WERI-Rb-1 (cell line): ENCODE results near the gene ADNP2.

Experiments
- DNase-seq: peaks from one replicate; pipeline ENCODE4 v3.0.0-alpha.2; 2020
- H3K27ac ChIP-seq: fragments of 250-450 bp; sonication (Bioruptor Pico); 2 replicates; pipeline ENCODE4 v1.5.1; 2020; ENCODE audit warnings: mild to moderate bottlenecking, moderate library complexity
- H3K27me3 ChIP-seq: fragments of 250-450 bp; sonication (Bioruptor Pico); 2 replicates; pipeline ENCODE4 v1.5.1; 2021; ENCODE audit warnings: mild to moderate bottlenecking, low read depth, moderate library complexity; ENCODE audit not compliant: insufficient read depth, severe bottlenecking
- H3K36me3 ChIP-seq: fragments of 250-450 bp; sonication (Bioruptor Pico); 2 replicates; pipeline ENCODE4 v1.5.1; 2020; ENCODE audit warnings: mild to moderate bottlenecking, moderate library complexity
- H3K4me3 ChIP-seq: 2 replicates; pipeline ENCODE4 v1.5.1; 2011; ENCODE audit warnings: low read depth, mild to moderate bottlenecking, control low read depth, low read length
- H3K9me3 ChIP-seq: fragments of 250-450 bp; sonication (Bioruptor Pico); 2 replicates; pipeline ENCODE4 v1.5.1; 2021; ENCODE audit warnings: mild to moderate bottlenecking, moderate library complexity; ENCODE audit not compliant: severe bottlenecking
- TF ChIP-seq, protein P1 (sequence below): IDR thresholded peaks from 2 replicates; pipeline ENCODE4 v1.5.1; 2011; ENCODE audit warnings: low read depth, mild to moderate bottlenecking, control low read depth, inconsistent platforms, low read length

ADNP2 gene

DNA sequence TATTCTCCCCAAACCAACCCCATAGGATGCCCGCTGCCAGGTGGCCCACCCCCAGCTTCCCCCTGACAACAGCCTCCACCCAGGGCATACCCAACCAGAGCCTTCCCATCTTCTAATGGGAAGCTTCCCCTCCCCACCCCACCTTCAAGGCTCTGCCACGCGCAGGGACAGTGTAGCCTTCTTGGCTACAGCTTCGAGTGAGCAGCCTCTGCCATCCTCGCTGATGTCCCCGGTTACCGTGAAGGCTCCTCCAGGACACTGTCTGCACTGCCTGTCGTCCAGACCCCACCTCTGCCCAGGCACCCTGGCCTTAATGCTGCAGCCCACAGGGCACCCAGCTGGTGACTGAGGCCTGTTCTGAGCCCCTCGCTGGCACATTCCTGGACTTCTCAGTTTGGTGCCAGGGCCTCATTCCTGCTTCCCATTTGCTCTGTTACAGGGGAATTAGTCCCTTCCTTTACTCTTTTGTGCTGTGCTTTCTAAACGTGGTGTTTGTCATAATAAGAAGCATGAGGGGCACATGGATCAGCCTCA is 13.0 kb upstream of the ADNP2 start:
- DNase-seq, result no peak
- H3K27me3 ChIP-seq, result no peaks in the 10 kb centered on the region
- peaks cover 2% of the 10 kb centered on the region for H3K9me3 ChIP-seq
- H3K36me3 ChIP-seq, result no peaks in the 10 kb centered on the region
- H3K4me3 ChIP-seq, result no peak overlapping the region
- TF ChIP-seq, protein P1, sequence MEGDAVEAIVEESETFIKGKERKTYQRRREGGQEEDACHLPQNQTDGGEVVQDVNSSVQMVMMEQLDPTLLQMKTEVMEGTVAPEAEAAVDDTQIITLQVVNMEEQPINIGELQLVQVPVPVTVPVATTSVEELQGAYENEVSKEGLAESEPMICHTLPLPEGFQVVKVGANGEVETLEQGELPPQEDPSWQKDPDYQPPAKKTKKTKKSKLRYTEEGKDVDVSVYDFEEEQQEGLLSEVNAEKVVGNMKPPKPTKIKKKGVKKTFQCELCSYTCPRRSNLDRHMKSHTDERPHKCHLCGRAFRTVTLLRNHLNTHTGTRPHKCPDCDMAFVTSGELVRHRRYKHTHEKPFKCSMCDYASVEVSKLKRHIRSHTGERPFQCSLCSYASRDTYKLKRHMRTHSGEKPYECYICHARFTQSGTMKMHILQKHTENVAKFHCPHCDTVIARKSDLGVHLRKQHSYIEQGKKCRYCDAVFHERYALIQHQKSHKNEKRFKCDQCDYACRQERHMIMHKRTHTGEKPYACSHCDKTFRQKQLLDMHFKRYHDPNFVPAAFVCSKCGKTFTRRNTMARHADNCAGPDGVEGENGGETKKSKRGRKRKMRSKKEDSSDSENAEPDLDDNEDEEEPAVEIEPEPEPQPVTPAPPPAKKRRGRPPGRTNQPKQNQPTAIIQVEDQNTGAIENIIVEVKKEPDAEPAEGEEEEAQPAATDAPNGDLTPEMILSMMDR, result no peak
- no peak overlapping the region for H3K27ac ChIP-seq

DNA sequence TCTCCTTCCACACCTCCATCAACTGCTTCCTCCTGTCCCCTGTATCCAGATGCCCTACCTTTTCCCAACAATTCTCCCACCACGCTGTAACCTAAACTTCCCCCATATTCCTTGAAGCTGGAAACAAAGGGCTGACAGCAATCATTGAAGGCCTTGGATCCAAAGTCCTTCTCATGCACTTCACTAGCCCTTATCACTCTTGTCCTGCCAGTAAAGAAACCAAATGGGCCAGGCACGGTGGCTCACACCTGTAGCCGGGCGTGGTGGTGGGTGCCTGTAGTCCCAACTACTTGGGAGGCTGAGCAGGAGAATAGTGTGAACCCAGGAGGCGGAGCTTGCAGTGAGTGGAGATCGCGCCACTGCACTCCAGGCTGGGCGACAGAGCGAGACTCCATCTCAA is 11.9 kb upstream of the ADNP2 start:
- no peak for DNase-seq
- Histone ChIP-seq H3K27ac (no peak overlapping the region), H3K9me3 (peaks cover 4% of the 10 kb centered on the region), H3K36me3 (no peaks in the 10 kb centered on the region), H3K4me3 (no peak overlapping the region), H3K27me3 (no peaks in the 10 kb centered on the region)
- TF ChIP-seq, protein P1, result no peak

DNA sequence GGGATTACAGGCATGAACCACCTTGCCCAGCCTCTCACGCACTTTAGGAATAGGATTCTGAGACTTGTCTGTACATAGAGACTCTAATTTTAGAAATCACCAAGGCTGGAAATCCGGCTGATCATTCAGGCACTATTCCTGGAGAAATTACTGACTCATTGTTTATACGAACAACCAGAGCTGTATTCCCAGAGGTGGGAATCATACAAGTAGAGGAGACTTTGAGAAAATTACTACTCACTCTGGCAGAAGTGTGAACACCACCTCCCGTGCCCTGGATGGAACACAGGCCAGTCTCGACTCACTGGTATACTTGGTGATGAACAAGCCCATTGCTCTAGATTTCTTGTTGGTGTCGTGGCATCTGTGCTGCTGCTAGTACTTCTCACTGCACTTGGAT is 5.8 kb upstream of the ADNP2 start:
- Histone ChIP-seq H3K36me3 (no peaks in the 10 kb centered on the region), H3K4me3 (no peak overlapping the region), H3K9me3 (peaks cover 4% of the 10 kb centered on the region), H3K27me3 (no peaks in the 10 kb centered on the region), H3K27ac (no peak overlapping the region)
- TF ChIP-seq, protein P1, result no peak
- DNase-seq, result no peak

DNA sequence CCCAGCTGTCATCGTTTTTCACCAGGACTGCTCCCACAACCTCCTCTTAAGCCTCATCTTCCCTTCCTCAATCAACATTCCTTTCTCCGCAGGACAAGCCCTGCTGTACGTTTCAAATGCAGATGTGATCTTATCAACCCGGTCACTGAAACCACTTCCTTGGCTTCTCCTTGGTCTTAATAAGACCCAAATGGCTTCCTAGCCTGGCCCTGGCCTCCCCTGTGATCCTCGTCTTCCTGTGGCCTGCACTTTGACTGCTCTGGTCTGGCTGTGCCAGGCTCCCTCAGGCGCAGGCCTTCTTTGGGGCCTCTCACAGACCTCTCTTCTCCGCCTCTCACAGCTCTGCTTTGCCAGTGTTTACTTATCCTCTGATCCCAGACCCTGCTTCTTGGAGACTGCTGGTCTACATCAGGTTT is 4.7 kb upstream of the ADNP2 start:
- TF ChIP-seq, protein P1, result no peak
- H3K4me3 ChIP-seq, result no peak overlapping the region
- DNase-seq, result no peak

DNA sequence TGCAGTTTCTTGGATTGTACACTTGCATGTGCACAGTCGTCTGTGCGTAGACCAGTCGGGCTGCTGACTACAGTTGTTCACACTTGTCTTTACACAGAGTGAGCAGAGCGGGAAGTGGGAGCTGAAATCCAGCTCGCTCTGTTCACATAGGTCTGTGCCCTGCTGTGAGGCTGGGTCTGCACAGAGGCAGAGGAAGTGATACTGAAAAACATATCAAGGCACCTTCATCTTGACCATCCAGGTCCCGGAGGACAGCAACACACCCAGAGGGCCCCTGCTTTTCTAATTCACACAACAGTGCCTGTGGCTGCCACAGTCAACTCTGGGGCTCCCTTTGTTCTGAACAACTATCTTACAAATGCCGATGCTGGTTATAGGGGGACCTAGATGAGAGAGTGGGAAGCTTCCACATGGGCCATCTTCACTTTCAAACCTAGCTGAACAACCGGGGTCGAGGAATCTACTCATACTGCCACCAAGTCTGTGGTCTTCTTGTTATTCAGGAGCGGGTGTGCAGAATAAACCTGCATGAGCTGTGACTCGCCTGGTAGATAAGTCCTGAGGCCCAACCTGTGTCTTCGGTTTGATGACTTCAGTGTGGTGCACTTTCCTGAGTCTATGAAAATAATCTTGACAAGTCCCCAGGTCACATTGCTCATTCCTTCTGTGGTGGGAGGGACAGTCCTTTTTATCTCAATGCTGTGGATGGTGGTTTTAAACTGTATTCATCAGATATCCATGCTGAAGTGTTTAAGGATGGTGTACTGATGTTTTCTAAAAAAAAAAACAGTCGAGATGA is 3.5 kb upstream of the ADNP2 start:
- TF ChIP-seq, protein P1, result no peak
- Histone ChIP-seq H3K36me3 (peaks cover 2% of the 10 kb centered on the region), H3K27me3 (no peaks in the 10 kb centered on the region), H3K4me3 (no peak overlapping the region), H3K27ac (no peak overlapping the region), H3K9me3 (peaks cover 4% of the 10 kb centered on the region)
- no peak for DNase-seq

More for the DNA sequence above, 4.7 kb upstream of the ADNP2 start:
- Histone ChIP-seq H3K27ac (no peak overlapping the region), H3K36me3 (no peaks in the 10 kb centered on the region), H3K9me3 (peaks cover 4% of the 10 kb centered on the region), H3K27me3 (no peaks in the 10 kb centered on the region)
